ENCODE data around the gene GLI1. TPM values are rescaled to one million over a fixed set of nuclear protein-coding genes. Genes with fewer than 3 reads are reported as not detected.

Gene GLI1
- polyA plus RNA-seq, 1 donor from 2014 or later, result 4.2 TPM

DNA sequence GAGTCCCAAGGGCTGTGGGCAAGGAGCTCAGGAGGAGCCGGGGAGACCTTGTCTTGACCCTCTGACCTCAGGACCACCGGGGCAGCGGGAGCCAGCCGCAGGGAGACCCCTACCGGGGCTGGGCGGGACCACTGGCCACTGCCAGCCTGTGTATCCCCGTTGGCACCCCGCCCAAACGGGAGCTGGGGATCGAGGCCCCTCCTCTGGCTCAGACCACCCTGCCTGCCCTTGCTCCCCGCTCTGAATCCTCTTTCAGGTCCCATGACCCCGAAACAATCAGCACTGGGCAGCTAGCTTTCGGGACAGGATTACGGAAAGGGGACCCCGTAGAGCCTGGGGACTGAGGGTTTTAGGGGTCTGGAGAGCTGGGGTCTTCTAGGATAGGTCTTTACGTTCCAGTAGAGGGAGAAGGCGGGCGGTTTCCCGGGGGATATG is 1.3 kb downstream of the GLI1 start:
- Histone ChIP-seq H3K27me3 (ENCODE audit: insufficient read depth, low read depth, low read length) (peaks cover 39% of the 10 kb centered on the region), H3K27ac (ENCODE audit: low read length) (no peak overlapping the region), H2AFZ (ENCODE audit: low read depth, low read length) (no peak overlapping the region), H3F3A (ENCODE audit: insufficient read depth, low read length, poor library complexity, severe bottlenecking) (no peaks in the 10 kb centered on the region), H4K20me1 (ENCODE audit: insufficient read depth) (no peaks in the 10 kb centered on the region), H3K36me3 (ENCODE audit: insufficient read depth, low read length) (no peaks in the 10 kb centered on the region), H3K79me2 (replicated peaks; ENCODE audit: insufficient read depth, low read length) (no peaks in the 10 kb centered on the region), H3K9me3 (ENCODE audit: low read length) (no peaks in the 10 kb centered on the region), H3K9ac (ENCODE audit: low read length) (no peak overlapping the region), H3K4me2 (ENCODE audit: low read length) (no peak overlapping the region), H3K4me3 (ENCODE audit: low read length) (peak overlapping the region; percentile 55), H3K9me2 (ENCODE audit: insufficient read depth, low read length) (no peaks in the 10 kb centered on the region)
- TF ChIP-seq, protein P1, sequence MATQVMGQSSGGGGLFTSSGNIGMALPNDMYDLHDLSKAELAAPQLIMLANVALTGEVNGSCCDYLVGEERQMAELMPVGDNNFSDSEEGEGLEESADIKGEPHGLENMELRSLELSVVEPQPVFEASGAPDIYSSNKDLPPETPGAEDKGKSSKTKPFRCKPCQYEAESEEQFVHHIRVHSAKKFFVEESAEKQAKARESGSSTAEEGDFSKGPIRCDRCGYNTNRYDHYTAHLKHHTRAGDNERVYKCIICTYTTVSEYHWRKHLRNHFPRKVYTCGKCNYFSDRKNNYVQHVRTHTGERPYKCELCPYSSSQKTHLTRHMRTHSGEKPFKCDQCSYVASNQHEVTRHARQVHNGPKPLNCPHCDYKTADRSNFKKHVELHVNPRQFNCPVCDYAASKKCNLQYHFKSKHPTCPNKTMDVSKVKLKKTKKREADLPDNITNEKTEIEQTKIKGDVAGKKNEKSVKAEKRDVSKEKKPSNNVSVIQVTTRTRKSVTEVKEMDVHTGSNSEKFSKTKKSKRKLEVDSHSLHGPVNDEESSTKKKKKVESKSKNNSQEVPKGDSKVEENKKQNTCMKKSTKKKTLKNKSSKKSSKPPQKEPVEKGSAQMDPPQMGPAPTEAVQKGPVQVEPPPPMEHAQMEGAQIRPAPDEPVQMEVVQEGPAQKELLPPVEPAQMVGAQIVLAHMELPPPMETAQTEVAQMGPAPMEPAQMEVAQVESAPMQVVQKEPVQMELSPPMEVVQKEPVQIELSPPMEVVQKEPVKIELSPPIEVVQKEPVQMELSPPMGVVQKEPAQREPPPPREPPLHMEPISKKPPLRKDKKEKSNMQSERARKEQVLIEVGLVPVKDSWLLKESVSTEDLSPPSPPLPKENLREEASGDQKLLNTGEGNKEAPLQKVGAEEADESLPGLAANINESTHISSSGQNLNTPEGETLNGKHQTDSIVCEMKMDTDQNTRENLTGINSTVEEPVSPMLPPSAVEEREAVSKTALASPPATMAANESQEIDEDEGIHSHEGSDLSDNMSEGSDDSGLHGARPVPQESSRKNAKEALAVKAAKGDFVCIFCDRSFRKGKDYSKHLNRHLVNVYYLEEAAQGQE (IDR thresholded peaks at IDR 0.05; ENCODE audit: borderline replicate concordance), result no peak
- no peak for TF ChIP-seq EZH2 (IDR thresholded peaks at IDR 0.05; ENCODE audit: borderline replicate concordance, insufficient read depth, low read length, poor library complexity, severe bottlenecking)
- TF ChIP-seq RAD21 (conservative IDR thresholded peaks at IDR 0.05), result no peak
- no peak for TF ChIP-seq EP300 (conservative IDR thresholded peaks at IDR 0.05; ENCODE audit: poor library complexity, severe bottlenecking)
- TF ChIP-seq POLR2AphosphoS5 (IDR thresholded peaks at IDR 0.05), result no peak

DNA sequence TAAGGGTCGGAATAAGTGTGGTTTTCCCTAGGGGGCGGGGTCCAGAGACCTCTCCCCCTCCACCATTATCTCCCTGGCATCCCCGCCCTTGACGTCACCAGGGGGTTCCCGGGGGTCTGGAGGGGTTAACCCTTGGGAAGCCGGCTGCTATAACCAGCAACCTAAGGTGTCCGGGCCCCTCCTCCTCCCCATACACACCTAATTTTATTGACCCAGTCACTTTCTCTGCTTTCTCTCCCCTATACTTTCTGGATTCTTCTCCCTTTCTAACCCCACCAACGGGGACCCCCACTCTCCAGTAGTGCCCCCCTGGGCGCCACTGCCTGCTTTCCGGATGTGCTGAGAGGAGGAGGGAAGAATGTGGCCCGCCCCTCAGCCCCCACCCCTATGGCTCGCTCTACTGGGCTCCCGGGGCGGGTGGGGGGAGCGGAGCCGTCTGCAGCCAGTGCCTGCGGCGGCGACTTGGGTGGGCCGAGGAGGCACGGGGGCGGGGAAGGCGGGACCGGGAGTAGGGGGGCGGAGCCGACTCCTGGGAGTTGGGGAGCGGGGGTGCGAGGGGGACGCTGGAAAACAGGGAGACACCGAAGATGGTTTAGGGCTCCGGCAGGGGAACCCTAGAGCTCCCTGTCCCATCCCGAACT is 1.8 kb downstream of the GLI1 start:
- peaks cover 39% of the 10 kb centered on the region for H3K27me3 ChIP-seq (ENCODE audit: insufficient read depth, low read depth, low read length)
- H3K27ac ChIP-seq (ENCODE audit: low read length), result no peak overlapping the region
- no peaks in the 10 kb centered on the region for H3K36me3 ChIP-seq (ENCODE audit: insufficient read depth, low read length)
- H3K9me3 ChIP-seq (ENCODE audit: low read length), result no peaks in the 10 kb centered on the region
- no peaks in the 10 kb centered on the region for H3K79me2 ChIP-seq (replicated peaks; ENCODE audit: insufficient read depth, low read length)
- no peak overlapping the region for H2AFZ ChIP-seq (ENCODE audit: low read depth, low read length)
- H3K4me3 ChIP-seq (ENCODE audit: low read length), result peak overlapping the region; percentile 55
- TF ChIP-seq SMC3 (conservative IDR thresholded peaks at IDR 0.05; ENCODE audit: poor library complexity) (no peak), MXI1 (conservative IDR thresholded peaks at IDR 0.05; ENCODE audit: poor library complexity, severe bottlenecking) (no peak), RAD21 (conservative IDR thresholded peaks at IDR 0.05) (no peak)
- TF ChIP-seq, protein P2, sequence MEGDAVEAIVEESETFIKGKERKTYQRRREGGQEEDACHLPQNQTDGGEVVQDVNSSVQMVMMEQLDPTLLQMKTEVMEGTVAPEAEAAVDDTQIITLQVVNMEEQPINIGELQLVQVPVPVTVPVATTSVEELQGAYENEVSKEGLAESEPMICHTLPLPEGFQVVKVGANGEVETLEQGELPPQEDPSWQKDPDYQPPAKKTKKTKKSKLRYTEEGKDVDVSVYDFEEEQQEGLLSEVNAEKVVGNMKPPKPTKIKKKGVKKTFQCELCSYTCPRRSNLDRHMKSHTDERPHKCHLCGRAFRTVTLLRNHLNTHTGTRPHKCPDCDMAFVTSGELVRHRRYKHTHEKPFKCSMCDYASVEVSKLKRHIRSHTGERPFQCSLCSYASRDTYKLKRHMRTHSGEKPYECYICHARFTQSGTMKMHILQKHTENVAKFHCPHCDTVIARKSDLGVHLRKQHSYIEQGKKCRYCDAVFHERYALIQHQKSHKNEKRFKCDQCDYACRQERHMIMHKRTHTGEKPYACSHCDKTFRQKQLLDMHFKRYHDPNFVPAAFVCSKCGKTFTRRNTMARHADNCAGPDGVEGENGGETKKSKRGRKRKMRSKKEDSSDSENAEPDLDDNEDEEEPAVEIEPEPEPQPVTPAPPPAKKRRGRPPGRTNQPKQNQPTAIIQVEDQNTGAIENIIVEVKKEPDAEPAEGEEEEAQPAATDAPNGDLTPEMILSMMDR (IDR thresholded peaks at IDR 0.05; ENCODE audit: poor library complexity, severe bottlenecking), result no peak
- H3K4me2 ChIP-seq (ENCODE audit: low read length), result no peak overlapping the region
- no peaks in the 10 kb centered on the region for H3F3A ChIP-seq (ENCODE audit: insufficient read depth, low read length, poor library complexity, severe bottlenecking)
- no peaks in the 10 kb centered on the region for H4K20me1 ChIP-seq (ENCODE audit: insufficient read depth)
- H3K9me2 ChIP-seq (ENCODE audit: insufficient read depth, low read length), result no peaks in the 10 kb centered on the region
- H3K9ac ChIP-seq (ENCODE audit: low read length), result no peak overlapping the region

DNA sequence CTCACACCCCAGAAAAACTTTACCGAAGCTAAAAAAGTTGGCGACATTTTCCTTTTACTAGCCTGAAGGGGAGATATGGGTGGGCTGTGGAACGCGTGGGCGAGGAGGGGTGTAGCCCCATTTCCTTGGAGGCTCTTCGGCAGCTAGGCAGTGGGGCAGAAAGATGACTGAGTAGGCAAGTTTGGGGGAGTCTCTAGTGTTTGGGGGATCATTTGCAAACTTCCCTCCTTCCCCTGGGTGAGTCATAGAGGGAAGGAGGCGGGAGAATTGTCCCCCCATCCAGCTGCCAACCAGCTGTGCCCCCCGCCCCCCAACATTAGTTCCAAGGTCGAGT is 2.3 kb downstream of the GLI1 start:
- no peak for TF ChIP-seq POLR2AphosphoS5 (IDR thresholded peaks at IDR 0.05)
- Histone ChIP-seq H3K27ac (ENCODE audit: low read length) (no peak overlapping the region), H2AFZ (ENCODE audit: low read depth, low read length) (no peak overlapping the region), H3K9ac (ENCODE audit: low read length) (no peak overlapping the region), H3K9me2 (ENCODE audit: insufficient read depth, low read length) (no peaks in the 10 kb centered on the region), H3K9me3 (ENCODE audit: low read length) (no peaks in the 10 kb centered on the region), H3K4me2 (ENCODE audit: low read length) (no peak overlapping the region), H4K20me1 (ENCODE audit: insufficient read depth) (no peaks in the 10 kb centered on the region), H3K27me3 (ENCODE audit: insufficient read depth, low read depth, low read length) (peaks cover 39% of the 10 kb centered on the region), H3F3A (ENCODE audit: insufficient read depth, low read length, poor library complexity, severe bottlenecking) (no peaks in the 10 kb centered on the region), H3K4me3 (ENCODE audit: low read length) (peak overlapping the region; percentile 55), H3K36me3 (ENCODE audit: insufficient read depth, low read length) (no peaks in the 10 kb centered on the region), H3K79me2 (replicated peaks; ENCODE audit: insufficient read depth, low read length) (no peaks in the 10 kb centered on the region)

Measured in neural cell (in vitro differentiated cells).